T-helper 1 cell (primary cell): ENCODE data around the gene SMC1B.
A peak's percentile ranks its signal among the peaks of the same experiment; 100 is the strongest.
"Not testable (repeated sequence)": the region's sequence is repeated elsewhere in the genome, so short reads cannot be mapped to it uniquely, and the experiment has no call there.

ENCODE experiments used
- DNase-seq, 5 donors: peaks; one replicate each; pipeline ENCODE4 v3.0.0-alpha.2; 2012 to 2020

SMC1B gene

DNA sequence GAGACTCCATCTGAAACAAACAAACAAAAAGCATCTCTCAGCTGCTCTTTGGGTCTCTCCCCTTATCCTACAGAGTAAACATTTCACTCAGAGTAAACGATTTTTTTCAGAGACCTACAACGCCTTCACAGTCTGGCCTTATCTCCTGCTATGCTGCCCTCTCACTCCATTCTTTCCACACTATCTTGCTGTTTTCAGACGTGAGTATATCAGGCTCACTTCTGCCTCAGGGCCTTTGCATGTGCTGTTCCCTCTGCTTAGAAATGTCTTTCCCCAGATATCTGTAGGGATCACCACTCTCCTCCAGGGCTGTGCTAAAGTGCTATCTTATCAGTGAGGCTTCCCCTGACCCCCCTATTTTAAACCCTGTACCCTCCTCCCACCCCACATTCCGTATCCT, 6.6 kb upstream of the SMC1B start:
- DNase-seq, result no peak

DNA sequence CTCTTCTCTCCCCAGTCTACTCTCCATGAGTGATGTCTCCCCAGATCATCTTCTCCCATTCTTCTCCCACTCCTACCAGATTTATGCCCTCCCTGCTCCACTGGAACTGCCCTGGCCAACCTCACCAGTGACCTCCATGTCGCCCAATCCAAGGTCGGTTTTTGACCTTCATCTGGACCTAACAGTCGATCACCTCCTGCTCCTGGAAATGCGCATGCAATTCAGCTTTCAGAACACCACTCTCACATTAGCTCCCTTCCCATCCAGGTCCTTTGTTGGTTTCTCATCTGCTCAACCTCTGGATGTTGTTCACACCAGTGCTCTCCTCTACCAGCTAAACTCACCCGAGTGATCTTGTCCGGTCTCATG, 5.4 kb upstream of the SMC1B start:
- no peak for DNase-seq

DNA sequence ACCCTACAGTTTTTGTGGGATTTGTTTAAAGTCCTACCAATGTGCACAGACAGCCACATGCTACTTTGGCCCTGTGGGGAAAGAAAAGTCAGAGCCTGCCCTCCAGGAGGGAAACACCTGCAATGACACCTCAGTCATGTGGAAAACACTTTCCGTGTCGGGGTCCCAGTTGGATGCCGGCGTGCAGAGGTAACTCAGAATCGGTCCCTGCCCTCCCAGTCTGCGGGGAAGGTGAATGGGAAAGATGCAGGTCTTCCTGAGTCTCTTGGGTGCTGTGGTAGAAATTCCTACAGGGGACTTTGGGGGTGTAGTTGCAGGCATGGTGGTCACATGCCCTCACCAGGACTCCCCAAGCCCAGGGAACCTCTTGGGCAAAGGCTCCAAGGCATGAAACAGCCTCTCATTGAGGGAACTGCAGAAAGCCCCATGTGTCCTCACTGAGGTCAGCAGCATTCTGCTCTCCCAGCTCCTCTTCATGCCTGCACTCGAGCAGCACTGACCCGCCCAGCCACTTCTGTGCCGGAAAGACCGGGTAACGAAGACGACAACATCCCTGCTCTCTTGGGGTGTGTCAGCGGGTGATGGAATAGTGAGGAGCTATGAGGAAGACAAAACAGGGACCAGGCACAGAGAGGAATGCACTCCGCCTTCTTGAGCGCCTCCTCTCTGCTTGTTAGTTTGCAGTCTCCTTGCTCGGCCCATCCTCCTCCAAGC, 4.8 kb upstream of the SMC1B start:
- no peak for DNase-seq

DNA sequence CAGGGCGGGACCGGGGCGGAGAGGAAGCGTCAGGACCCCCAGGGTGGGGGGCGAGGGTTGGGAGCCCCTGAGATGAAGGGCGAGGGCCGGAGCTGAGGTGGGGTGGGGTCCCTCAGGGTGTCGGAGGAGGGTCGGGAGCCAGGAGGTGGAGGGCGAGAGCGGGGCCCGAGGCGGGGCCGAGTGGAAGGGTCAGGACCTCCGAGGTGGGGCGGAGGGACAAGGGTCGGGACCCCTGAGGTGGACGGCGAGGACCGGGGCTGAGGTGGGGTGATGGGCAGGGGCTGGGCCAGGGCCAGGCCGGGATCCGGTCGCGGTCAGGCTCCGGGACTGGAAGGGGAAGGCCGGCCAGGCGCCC, 409 bp downstream of the SMC1B start:
- DNase-seq, result peak in 1 of 5 donors; percentile 10

DNA sequence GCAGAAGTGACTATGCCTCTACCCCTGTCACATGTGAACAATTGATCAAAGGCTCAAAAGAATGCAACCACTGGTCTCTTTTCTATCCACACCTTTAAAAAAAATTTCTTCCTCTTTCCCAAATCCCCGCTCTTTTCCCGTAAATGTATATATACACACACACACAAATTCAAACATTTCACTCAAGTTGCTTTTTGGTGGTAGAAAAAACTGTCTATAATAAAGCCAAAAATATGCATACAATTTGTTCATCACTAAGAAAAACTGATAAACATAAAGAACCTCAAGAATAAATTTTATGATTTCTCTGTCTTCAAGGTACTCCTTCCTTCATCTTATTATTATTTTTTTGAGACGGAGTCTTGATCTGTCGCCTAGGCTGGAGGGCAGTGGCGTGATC, 5.6 kb downstream of the SMC1B start:
- DNase-seq, result no peak

DNA sequence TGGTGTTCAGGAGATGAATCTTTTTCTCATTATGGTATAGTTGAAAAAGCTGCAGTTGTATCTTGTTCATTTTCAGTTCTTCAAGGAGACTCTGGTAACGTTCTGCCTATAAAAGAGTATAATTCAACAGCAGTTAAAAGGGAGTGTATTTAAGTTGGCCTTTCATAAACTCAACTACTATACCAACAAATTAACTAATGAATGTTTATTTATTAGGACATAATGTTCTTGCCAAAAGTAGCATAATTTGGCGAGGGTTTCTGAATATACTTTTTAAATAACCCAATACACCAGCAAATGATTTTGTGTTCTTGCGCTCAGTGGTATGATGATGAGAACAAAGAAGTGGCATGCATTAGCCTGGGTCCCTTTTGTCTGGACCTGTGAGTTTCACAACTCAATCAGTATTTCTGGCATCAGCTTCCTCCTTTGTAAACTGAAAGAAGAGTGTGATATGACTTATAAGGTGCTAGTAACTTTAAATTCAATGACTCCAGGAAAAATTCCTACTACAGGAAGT, 10.9 kb downstream of the SMC1B start:
- DNase-seq, result no peak

DNA sequence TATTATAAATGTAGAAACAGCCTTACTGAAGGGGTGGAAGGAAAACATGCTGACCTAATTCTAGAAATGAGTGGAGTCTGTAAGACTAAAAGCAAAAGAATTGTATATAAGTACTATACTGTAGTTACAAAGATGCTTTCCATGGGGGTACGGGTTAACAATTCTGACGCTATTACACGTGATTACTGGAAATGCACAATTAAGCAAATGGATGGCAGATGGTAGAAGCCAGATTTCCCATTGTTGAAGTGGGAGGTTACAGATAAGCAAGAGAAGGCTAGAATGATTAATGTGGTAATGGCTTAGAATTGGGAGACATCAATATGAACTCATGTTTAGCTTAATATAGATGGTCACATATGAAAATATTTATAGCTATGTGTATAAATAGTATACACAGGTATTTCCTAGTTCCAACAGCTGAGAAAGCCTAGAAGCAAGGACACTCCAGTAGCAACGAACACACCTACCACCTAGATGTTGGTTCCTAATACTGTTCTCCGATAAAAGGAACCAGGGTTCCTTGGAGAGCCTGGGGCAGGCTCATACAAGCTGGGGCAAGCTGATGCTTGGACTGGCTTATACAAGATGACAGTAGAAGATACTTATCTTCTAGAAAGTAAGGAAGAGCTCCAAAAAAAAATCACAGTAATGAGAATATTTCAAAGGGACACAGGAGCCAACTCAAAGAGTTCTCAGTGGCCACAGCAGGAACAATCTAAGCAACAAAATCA, 13.5 kb downstream of the SMC1B start:
- no peak for DNase-seq

DNA sequence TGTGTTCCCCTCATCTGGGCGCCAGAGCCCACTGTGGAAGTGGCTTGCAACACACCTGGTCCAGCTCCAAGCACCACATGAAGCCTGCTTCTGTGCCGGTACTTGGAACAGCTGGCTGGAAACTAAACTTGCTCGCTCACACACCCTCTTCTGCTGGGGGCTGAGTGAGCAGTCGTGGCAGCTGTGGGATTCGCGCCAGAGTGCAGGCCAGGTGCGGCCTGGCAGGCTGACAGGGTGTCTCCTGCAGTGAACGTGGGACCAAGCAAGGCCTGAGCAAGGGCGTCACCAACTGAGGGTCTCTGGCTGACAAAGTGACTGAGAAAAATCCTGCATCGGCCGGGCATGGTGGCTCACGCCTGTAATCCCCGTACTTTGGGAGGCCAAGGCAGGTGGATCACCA, 15.2 kb downstream of the SMC1B start:
- no peak for DNase-seq

DNA sequence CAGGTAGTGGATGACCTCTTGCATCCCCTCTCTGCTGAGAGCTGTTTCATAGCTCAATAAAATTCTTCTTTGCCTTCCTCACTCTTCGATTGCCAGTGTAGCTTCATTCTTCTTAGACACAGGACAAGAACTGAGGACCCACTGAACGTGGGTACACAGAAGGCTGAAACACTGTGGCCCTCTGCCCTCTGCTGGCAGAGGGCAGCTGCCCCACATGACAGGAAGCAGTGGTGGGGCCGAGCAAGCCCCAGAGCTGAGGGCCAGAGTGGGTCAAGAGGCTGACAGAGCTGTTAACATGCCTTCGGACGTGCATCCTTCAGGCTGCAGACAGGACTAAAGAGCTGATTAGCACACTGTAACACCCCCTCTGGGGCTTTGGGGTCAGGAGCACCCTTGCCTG, 15.6 kb downstream of the SMC1B start:
- DNase-seq, result peak in 1 of 5 donors; percentile 19

DNA sequence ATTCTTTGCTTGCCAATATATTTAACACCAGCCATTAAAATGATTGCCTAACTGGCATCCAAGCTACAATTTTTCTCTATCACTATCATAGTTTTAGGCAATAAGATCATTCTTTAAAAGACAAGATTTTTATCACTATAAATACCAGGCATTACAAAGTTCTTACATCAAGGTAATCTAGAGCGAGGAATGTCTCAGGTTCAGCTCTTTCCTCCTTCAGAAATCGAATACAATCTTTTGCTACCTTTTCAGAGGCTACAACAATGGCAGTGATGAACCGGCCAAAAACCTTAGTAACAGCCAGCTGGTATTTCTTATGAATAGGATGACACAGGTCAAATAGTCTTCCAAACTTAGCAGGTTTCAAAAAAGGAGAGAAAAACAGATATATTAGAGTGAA, 23.9 kb downstream of the SMC1B start:
- no peak for DNase-seq

DNA sequence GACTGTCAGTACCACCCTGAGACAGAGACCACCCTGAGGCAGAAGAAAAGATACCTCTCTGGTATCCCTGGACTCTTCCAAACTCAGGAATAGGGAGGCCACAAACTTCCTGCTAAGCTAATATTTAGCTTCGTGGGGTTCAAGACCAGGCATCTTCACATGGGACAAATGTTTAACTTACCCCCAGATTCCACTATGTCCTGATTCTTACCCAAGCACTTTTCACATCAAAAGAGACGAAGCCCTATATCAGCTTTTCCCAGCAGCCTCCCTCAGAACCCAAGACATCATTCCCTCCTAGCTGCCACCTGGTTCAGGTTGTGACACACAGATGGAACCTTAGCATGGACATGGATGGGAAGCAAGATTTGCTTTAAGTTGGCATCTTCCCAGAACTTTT, 32.1 kb downstream of the SMC1B start:
- DNase-seq, result no peak

DNA sequence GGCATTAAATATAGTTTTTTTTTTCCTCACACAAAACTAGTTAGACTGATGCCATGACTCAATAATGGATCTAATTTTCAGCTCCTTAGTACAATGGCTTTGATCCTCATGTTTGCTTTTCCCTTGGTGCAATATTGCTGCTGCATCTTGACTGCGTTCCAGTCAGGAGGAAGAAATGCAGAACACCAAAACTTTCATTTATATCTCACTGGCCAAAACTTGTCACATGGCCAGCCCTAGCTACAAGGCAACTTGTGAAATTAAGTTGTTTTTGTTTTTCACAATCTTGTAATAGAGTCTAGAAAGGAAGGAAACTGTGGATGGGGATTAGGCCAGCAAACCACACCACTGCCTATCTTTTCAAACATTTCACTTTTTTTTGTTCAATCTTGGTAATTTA, 36.7 kb downstream of the SMC1B start:
- no peak for DNase-seq

DNA sequence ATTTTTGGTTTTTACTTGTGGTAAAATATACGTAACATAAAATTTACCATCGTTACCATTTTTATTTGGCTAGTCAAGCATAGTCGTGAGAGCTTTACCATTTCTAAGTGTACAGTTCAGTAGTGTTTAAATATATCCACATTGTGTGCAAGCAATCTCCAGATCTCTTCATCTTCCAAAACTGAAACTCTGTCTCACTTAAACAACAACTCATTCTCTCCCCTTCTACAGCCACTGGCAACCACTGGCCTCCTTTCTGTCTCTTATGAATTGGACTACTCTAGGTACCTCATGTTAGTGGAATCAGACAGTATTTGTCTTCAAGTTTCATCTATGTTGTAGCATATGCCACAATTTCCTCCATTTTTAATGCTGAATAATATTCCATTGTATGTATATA, 37.4 kb downstream of the SMC1B start:
- no peak for DNase-seq

DNA sequence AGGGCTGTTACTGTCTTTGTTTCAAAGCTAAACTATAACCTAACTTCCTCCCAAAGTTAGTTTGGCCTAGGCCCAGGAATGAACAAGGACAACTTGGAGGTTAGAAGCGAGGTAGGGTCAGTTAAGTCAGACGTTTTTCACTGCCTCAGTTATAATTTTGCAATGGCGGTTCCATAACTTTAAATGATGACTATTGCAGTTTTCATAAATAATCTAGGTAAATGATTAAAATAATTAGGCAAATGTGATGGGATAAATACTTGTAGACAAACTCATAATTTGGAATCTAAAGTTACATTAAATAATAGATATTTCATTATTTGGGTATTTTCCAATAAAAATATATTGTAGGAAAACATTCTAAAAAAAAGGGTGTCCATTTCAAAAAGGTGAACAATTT, 39.8 kb downstream of the SMC1B start:
- not testable (repeated sequence) for DNase-seq

DNA sequence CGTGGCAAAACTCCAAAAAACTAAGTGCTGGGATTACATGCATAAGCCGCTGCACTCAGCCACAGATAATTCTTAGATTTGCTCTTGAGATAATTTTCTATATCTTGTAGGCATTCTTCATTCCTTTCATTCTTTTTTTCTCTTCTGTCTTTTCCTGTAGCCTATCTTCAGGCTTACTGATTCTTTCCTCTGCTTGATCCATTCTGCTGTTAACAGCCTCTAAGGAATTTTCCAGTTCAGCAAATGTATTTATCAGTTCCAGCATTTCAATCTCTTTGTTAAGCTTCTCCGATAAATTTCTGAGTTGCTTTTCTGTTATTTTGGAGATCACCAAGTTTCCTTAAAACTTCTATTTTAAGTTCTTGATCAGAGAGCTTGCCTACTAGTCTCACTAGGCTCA, 46.7 kb downstream of the SMC1B start:
- no peak for DNase-seq

DNA sequence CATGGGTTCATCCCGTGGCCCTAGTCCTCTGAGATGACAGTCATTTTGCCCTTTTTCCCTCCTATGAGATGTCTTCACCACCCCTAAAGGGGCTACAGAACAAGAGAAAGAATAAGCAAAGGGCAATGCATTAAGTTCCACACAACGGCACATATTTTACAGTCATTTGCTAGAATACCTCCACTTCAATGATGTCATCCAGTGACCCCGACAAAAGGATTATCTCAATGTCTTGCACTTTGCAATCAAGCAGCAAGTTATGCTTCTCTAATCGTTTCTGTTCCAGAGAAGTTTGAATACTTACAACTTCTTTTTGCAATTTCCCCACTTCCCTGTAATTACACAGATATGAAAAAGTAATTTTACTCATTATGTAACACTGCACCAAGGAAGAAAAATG, 53.8 kb downstream of the SMC1B start:
- DNase-seq, result no peak

DNA sequence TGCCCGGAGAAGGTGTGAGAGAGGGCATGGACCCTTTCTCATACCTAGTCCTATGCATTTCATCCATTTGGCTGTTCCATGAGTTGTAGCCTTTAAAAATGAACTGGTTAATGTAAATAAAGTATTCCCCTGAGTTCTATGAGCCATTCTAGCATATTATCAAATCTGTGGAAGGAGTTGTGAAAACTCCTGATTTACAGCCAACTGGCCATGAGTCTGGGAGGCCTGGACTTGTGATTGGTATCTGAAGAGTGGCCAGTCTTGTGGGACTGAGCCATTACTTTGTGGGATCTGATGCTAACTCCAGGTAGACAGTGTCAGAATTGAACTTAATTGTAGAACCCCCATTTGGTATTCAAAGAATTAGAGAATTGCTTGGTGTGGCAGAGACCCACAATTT, 55.3 kb downstream of the SMC1B start:
- no peak for DNase-seq

DNA sequence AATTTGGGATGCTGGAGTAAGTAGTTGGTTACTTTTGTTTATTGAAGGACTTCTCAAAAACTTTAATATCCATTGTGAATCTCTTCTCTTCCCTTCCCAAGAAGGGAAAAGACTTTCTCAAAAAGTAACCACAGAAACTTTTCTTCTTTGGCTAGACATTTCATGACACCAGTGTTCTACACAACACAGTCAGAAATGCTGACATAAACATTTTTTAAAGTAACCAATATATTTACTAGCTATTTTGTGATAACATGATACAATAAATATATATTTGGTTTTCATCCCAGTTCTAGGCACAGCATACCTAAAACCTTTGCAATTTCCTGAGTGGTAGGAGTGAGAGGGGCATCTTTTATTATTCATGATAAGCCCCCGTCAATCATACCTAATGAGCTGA, 55.9 kb downstream of the SMC1B start:
- no peak for DNase-seq

DNA sequence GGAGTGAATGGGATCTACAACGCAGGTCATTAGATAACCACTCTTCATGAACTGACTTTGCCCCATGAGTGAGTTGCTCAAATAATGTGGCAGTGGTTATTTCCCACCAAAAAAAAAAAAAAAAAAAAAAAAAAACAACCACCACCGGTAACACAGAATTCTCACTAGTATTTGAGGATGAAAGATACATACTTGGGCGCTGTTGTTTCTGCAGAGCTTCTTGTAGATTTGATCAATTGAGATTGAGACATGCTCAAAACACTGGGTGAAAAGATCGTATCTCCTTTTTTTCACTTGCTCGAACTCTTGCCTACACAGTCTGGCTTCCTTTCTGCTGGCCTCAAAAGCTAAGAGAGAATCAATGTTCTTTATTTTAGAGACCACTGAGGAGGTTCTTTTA, 59.6 kb downstream of the SMC1B start:
- DNase-seq, result no peak

DNA sequence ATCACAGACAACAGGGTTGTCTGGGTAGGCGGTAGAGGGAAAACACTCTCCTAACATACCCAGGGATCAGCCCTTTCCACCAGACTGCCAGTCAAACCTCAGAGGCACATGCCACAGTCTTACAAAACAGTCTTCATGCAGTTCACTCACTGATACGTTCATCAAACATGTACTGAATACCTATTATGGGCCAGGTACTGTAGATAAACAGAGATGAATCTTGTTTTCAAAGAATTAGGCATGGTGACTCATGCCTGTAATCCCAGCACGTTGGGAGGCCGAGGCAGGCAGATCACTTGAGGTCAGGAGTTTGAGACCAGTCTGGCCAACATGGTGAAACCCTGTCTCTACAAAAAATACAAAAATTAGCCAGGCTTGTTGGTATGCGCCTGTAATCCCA, 60.6 kb downstream of the SMC1B start:
- DNase-seq, result not testable (repeated sequence)

DNA sequence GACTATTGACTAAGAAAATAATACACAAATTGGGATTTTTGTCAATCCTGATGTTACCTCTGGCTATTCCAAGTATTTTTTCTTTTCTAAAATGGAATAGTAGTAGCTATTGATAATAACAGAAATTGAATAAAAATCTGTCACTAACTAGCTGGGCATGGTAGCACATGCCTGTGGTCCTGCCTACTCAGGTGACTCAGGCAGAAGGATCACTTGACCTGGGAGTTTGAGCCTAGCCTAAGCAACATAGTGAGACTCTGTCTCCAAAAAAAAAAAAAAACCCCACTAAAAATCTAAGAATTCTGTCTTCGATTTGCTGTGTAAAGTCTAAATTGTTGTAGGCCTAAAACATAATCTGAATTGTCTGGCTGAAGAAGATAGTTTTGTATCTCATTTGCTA, 61.4 kb downstream of the SMC1B start:
- no peak for DNase-seq

DNA sequence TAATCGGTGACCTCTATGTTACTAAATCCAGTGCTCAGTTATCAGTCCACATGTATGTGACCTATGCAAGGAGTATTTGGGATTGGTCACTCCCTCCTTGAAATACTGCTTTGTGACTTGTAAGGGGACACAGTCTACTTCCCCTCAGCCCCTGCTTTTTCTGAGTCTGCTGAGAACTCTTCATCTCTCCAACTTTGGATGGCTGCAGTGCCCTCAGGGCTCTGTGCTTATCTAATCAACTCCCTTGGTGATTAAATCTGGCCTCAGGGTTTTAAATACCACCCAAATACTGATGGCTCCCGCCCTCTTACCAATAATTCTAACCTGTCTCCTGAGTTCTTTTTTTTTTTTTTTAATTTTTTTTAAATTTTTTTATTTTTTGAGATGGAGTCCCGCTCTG, 63.5 kb downstream of the SMC1B start:
- no peak for DNase-seq

DNA sequence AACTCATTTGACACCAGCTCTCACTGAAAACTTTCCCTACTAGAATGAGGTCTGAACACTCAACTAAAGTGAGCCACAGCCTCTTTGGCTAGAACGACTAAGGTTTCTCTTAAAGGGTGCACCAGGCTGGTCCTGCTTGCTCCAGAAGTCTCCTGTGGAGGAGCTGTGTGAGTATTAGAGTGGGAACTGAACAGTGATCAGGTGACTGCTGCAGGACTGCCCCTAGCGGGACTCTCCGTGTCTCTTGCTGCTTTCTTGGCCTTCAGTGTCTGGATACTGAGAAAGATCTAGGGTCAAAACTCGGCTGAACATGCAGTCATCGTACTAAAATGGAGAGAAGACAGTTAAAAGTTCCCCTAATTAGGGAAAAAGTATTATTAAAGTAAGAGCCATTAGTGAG, 69.1 kb downstream of the SMC1B start:
- DNase-seq, result no peak

DNA sequence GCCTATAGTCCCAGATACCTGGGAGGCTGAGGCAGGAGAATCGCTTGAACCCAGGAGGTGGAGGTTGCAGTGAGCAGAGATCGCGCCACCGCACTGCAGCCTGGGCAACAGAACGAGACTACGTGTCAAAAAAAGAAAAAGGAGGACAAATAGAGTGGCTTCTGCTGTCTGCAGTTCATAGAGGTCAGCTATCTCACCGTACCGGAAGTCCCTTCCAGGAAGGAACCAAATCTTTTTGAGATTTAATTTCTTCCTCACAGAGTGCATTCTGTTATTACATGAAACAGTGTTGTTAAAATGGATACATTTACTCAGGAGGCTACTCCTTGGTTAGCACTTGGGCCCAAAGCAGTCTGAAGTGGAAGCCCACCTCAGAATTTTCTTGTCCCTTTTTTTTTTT, 70.3 kb downstream of the SMC1B start:
- DNase-seq, result no peak

DNA sequence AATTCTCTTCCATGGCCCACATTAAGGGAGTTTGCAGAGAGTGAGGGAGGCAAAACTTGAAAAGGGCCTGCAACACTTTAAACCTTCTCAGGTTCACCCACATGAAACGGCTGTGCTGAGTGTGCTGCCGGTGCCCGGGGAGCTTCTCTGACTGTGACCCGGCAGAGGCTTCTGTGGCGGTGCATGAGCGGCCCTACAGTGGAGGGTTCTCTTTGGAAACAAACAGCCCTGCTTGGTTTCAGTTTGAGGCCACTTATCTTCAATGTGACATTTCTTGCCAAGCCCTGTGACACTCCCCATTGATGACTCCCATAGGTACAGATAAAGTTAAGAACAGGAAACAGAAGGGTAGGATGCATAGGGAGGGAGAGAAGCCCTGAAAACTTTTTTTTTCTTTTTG, 71.9 kb downstream of the SMC1B start:
- peak in 3 of 5 donors; percentile 33 to 35 (median 34) for DNase-seq
